SK-N-MC (cell line): Measurements from ENCODE around the gene RTL10.
"Not testable (repeated sequence)": the region's sequence is repeated elsewhere in the genome, so short reads cannot be mapped to it uniquely, and the experiment has no call there.

Experiments used
- DNase-seq: peaks from one replicate; pipeline ENCODE4 v3.0.0-alpha.2; 2011; ENCODE audit warnings: low read depth, low spot score
- H3K27ac ChIP-seq: fragments of 200-600 bp; sonication (generic); 2 replicates; pipeline ENCODE4 v1.5.1; 2016; ENCODE audit warnings: mixed run types
- H3K36me3 ChIP-seq: fragments of 200-600 bp; sonication (generic); 2 replicates; pipeline ENCODE4 v1.6.1; 2017; ENCODE audit warnings: antibody characterized with exemption, low read length, mixed read lengths; ENCODE audit not compliant: insufficient read depth
- H3K4me3 ChIP-seq: fragments of 200-600 bp; sonication (generic); 2 replicates; pipeline ENCODE4 v1.5.1; 2016
- H3K9ac ChIP-seq: fragments of 200-600 bp; sonication (generic); 2 replicates; pipeline ENCODE4 v1.8.0; 2017; ENCODE audit warnings: mixed run types, mixed read lengths; ENCODE audit not compliant: insufficient read length
- H3K9me3 ChIP-seq: fragments of 200-600 bp; sonication (generic); 2 replicates; pipeline ENCODE4 v1.6.1; 2017; ENCODE audit warnings: low read depth, mild to moderate bottlenecking, antibody characterized with exemption, low read length, moderate library complexity, mixed read lengths
- EZH2 ChIP-seq: fragments of 200-600 bp; sonication (generic); IDR thresholded peaks from one replicate; pipeline ENCODE4 v1.6.1; 2017; ENCODE audit warnings: antibody characterized with exemption
- FOXP2 ChIP-seq: optimal IDR thresholded peaks from 2 replicates; pipeline ENCODE3; 2011; ENCODE audit warnings: mild to moderate bottlenecking, moderate library complexity; ENCODE audit not compliant: insufficient read depth; ENCODE audit errors: extremely low read length, control extremely low read depth
- POLR2AphosphoS5 ChIP-seq: IDR thresholded peaks from 2 replicates; pipeline ENCODE4 v1.6.1; 2012; ENCODE audit warnings: mild to moderate bottlenecking, low read depth, low read length, borderline replicate concordance

RTL10 gene

DNA sequence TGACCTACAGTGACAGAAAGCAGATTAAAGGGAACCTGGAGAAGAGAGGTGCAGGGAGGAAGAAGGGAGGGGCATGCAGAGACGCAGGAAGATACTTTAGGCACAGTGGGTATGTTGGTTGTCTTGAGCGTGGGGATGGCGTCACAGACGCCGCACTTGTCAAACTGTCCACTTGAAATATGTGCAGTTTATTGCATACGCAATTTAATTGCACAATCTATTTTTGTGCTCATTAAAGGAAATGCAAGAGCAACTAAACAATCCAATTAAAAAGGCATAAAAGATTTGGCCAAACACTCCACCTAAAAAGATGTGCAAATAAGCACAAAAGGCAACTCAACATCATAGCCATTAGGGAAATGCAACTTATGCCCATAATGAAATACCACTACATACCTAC lies 16.8 kb downstream of the RTL10 start:
- Histone ChIP-seq H3K9ac (no peak overlapping the region), H3K4me3 (no peak overlapping the region), H3K36me3 (no peaks in the 10 kb centered on the region), H3K27ac (no peak overlapping the region), H3K9me3 (no peaks in the 10 kb centered on the region)
- DNase-seq, result no peak
- TF ChIP-seq EZH2 (no peak), POLR2AphosphoS5 (no peak), FOXP2 (no peak)

DNA sequence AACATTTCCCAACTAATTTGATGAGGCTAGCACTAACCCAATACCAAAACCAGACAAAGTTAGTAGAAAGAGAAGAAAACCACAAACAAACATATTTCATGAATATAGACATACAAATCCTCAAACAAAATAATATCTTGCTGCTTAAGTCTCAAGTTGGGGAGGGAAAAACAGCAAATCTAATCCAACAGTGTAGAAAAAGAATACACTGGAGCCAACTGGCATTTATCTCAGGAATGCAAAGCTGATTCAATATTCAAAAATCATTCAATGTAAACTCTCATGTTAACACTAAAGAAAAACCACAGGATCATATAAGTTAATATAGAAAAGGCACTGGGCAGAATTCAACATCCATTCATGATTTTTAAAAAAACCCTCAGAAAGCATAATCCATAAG lies 18.2 kb downstream of the RTL10 start:
- H3K4me3 ChIP-seq, result peak overlapping the region; percentile 2; the same call in 1 of the 2 replicates
- TF ChIP-seq POLR2AphosphoS5 (no peak), FOXP2 (no peak), EZH2 (no peak)
- H3K9me3 ChIP-seq, result no peaks in the 10 kb centered on the region
- peak overlapping the region; percentile 5 for H3K9ac ChIP-seq
- no peak for DNase-seq
- H3K27ac ChIP-seq, result peak overlapping the region; percentile 87
- no peaks in the 10 kb centered on the region for H3K36me3 ChIP-seq

GRCh38 chr22:19834599-19834998 lies 20.1 kb downstream of the RTL10 start:
- Histone ChIP-seq H3K4me3 (no peak overlapping the region), H3K27ac (no peak overlapping the region; the same call in 1 of the 2 replicates)
- no peak for TF ChIP-seq EZH2
- no peak for TF ChIP-seq FOXP2
- no peak for TF ChIP-seq POLR2AphosphoS5

DNA sequence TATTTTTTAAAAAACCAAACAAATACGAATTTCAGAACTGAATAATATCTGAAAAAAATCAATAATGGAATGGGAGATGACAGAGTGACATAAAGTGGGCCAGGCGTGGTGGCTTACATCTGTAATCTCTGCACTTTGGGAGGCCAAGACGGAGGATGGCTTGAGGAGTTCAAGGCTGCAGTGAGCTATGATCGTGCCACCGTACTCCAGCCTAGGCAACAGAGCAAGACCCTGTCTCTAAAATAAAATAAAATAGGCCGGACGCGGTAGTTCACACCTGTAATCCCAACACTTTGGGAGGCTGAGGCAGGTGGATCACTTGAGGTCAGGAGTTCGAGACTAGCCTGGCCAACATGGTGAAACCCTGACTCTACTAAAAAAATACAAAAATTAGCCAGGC lies 21.3 kb downstream of the RTL10 start:
- H3K9me3 ChIP-seq, DNase-seq, H3K36me3 ChIP-seq, H3K9ac ChIP-seq, H3K27ac ChIP-seq, H3K4me3 ChIP-seq: not testable (repeated sequence)

More at GRCh38 chr22:19834599-19834998, 20.1 kb downstream of the RTL10 start:
- H3K36me3 ChIP-seq, result no peaks in the 10 kb centered on the region
- no peaks in the 10 kb centered on the region for H3K9me3 ChIP-seq
- DNase-seq, result no peak
- H3K9ac ChIP-seq, result no peak overlapping the region

DNA sequence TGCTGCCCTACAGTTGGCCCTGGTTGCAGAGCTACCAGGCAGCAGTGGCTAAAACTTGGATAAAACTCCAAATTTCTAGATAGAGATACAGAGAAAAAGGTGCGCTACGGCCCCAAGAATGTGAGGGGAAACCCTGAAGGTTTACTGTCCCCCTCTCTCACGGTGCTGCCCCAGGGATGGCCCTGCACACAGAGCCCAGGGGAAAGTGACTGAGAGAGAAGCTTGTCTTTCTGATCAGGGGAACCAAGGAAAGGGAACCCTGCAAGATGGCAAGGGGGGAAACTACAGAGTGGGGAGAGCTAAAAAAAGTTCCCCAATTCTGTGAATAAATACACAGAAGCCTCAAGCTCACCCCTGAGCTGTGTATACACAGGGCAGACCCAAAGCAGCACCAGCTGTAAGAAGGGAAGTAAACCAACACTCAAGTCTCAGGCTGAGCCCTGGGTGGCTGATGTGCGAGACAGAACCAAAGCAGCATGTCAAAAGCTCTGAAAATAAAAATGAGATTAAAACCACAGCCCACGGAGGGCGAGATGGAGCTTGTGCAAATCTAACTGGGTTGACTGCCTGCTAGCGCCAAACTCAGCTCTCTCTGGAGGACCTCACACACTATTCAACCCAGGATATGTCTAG lies 22.1 kb downstream of the RTL10 start:
- no peak for DNase-seq
- H3K36me3 ChIP-seq, result no peaks in the 10 kb centered on the region
- no peak overlapping the region for H3K9ac ChIP-seq
- no peaks in the 10 kb centered on the region for H3K9me3 ChIP-seq
- TF ChIP-seq FOXP2 (no peak), POLR2AphosphoS5 (no peak), EZH2 (no peak)
- no peak overlapping the region for H3K27ac ChIP-seq
- H3K4me3 ChIP-seq, result no peak overlapping the region

DNA sequence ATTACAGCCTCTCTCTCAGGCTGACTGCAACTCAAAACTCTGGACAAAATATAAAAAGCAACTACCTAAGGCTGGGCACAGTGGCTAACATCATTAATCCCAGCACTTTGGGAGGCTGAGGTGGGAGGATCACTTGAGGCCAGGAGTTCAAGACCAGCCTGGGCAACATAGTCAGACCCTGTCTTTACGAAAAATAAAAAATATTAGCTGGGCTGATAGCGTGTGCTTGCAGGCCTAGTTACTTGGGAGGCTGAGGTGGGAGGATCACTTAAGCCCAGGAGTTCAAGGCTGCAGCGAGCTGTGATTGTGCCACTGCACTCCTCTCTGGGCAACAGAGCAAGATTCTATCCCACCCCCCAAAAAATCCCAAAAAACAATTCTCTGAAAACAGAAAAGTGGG lies 22.7 kb downstream of the RTL10 start:
- not testable (repeated sequence) for H3K27ac ChIP-seq, H3K9me3 ChIP-seq, H3K4me3 ChIP-seq, DNase-seq, H3K36me3 ChIP-seq, H3K9ac ChIP-seq

GRCh38 chr22:19831016-19831415 lies 23.7 kb downstream of the RTL10 start:
- no peaks in the 10 kb centered on the region for H3K9me3 ChIP-seq
- no peak for TF ChIP-seq EZH2
- TF ChIP-seq POLR2AphosphoS5, result no peak
- no peak for TF ChIP-seq FOXP2
- H3K36me3 ChIP-seq, result no peaks in the 10 kb centered on the region
- no peak overlapping the region for H3K4me3 ChIP-seq
- H3K27ac ChIP-seq, result no peak overlapping the region
- no peak overlapping the region for H3K9ac ChIP-seq
- DNase-seq, result no peak

DNA sequence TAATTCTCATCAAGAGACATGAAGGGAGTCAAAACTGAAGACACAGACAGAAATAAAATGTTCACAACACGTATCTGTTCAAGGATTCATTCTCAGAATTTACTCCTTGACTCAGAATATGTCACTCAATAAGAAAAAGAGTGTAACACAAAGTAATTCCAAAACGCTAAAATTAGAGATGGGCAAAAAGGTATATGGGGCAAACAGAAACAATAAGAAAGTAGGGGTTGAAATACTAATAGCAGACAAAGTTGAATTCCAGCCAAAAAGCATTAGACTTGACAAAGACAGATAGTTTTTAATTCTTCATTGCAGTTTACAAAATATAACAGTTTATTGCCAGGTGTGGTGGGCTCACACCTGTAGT lies 26.7 kb downstream of the RTL10 start:
- Histone ChIP-seq H3K4me3 (no peak overlapping the region), H3K36me3 (no peaks in the 10 kb centered on the region), H3K9me3 (no peaks in the 10 kb centered on the region), H3K27ac (no peak overlapping the region), H3K9ac (no peak overlapping the region)
- DNase-seq, result no peak
- TF ChIP-seq EZH2 (no peak), POLR2AphosphoS5 (no peak), FOXP2 (no peak)

DNA sequence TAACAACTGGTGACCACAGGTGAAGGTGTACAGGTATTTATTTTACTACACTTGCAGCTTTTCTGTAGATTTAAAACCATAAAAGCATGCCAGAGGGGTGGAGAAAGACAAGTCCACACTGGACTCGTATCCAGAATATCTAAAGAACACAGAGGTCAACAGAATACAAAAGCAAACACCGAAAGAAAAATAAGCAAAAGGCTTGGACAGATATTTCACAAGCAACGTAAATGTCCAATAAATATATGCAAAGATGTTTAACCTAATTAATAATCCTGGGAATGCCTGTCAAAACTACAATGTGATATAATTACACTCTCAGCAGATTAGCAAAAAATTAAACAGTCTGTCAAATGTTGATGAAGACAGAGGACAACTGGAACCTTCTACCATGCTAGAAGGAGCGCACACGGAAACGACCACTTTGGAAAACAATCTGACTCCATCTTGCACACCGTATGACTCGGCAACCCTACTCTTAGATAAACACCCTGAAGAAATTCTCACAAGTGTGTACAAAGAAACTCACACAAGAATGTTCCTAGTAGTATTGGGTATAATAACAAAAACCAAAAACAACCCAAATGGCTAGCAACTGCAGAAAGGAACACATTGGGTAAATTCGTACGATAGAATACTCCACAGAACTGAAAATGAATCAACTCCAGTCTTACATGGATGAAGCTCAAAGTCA lies 27.2 kb downstream of the RTL10 start:
- DNase-seq, result no peak
- no peak overlapping the region for H3K27ac ChIP-seq
- no peak overlapping the region for H3K4me3 ChIP-seq
- no peak for TF ChIP-seq POLR2AphosphoS5
- no peaks in the 10 kb centered on the region for H3K36me3 ChIP-seq
- no peaks in the 10 kb centered on the region for H3K9me3 ChIP-seq
- H3K9ac ChIP-seq, result no peak overlapping the region
